ENCODE results near the gene CD2. TPM values are rescaled to one million over a fixed set of nuclear protein-coding genes. Genes with fewer than 3 reads are reported as not detected.

Gene CD2, protein sequence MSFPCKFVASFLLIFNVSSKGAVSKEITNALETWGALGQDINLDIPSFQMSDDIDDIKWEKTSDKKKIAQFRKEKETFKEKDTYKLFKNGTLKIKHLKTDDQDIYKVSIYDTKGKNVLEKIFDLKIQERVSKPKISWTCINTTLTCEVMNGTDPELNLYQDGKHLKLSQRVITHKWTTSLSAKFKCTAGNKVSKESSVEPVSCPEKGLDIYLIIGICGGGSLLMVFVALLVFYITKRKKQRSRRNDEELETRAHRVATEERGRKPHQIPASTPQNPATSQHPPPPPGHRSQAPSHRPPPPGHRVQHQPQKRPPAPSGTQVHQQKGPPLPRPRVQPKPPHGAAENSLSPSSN
- 1 to 10 TPM in 3 of 4 donors, under 1 TPM in 1; 0.38 to 5.2 (median 2.4) TPM for total RNA-seq

DNA sequence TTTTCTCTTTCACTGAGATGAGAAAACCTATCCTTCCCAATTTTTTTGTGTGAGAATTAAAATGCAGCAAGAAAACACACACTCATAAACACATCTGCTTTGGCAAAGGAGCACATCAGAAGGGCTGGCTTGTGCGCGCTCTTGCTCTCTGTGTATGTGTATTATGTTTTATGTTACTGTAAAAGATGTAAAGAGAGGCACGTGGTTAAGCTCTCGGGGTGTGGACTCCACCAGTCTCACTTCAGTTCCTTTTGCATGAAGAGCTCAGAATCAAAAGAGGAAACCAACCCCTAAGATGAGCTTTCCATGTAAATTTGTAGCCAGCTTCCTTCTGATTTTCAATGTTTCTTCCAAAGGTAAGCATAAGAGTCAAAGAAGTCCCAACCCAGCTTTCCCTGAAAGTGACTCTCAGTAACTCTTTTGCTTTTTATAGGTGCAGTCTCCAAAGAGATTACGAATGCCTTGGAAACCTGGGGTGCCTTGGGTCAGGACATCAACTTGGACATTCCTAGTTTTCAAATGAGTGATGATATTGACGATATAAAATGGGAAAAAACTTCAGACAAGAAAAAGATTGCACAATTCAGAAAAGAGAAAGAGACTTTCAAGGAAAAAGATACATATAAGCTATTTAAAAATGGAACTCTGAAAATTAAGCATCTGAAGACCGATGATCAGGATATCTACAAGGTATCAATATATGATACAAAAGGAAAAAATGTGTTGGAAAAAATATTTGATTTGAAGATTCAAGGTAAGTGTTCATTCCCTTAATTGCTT is at the start of gene CD2:
CD2 (plus strand) TSS at position 233 of the 780 bp plus-strand sequence; CDS start at position 296, 63 bp downstream.
- TF ChIP-seq, protein P1, sequence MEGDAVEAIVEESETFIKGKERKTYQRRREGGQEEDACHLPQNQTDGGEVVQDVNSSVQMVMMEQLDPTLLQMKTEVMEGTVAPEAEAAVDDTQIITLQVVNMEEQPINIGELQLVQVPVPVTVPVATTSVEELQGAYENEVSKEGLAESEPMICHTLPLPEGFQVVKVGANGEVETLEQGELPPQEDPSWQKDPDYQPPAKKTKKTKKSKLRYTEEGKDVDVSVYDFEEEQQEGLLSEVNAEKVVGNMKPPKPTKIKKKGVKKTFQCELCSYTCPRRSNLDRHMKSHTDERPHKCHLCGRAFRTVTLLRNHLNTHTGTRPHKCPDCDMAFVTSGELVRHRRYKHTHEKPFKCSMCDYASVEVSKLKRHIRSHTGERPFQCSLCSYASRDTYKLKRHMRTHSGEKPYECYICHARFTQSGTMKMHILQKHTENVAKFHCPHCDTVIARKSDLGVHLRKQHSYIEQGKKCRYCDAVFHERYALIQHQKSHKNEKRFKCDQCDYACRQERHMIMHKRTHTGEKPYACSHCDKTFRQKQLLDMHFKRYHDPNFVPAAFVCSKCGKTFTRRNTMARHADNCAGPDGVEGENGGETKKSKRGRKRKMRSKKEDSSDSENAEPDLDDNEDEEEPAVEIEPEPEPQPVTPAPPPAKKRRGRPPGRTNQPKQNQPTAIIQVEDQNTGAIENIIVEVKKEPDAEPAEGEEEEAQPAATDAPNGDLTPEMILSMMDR (IDR thresholded peaks at IDR 0.05; ENCODE audit: low read depth), result no peak

DNA sequence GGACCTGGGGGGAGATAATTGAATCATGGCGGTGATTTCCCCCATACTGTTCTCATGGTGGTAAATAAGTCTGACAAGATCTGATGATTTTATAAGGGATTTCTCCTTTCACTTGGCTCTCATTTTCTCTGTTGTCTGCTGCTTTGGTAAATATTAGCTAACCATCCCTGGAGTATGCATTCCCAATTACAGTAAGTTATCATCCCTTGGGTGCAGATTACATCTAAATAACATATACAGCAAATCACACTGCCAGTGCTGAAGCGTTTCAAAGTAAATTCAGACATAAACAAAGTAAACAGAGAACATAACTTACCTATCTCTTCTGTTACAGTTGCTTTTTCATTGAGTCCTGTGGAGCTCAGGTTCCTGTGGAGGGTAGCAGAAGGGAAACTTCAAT is 48.1 kb upstream of the CD2 start:
- TF ChIP-seq, protein P1 (IDR thresholded peaks at IDR 0.05; ENCODE audit: low read depth), result no peak

DNA sequence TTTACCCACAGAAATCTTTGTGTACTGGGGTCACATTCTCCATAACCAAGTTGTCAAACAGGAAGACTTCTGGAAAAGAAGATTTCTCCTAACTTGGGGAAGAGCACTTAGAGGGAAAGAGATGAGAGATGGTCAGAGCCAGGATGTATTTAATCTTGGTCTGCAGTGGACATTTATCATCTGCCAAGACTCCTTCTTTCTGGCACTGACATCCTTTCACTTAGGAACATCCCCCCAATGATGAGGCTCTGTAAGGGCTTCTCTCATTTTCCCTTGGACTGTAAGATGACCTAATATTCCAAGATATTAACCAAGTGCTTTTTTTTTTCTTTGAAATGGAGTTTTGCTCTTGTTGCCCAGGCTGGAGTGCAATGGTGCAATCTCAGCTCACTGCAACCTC is 47.4 kb upstream of the CD2 start:
- TF ChIP-seq, protein P1 (IDR thresholded peaks at IDR 0.05; ENCODE audit: low read depth), result no peak

DNA sequence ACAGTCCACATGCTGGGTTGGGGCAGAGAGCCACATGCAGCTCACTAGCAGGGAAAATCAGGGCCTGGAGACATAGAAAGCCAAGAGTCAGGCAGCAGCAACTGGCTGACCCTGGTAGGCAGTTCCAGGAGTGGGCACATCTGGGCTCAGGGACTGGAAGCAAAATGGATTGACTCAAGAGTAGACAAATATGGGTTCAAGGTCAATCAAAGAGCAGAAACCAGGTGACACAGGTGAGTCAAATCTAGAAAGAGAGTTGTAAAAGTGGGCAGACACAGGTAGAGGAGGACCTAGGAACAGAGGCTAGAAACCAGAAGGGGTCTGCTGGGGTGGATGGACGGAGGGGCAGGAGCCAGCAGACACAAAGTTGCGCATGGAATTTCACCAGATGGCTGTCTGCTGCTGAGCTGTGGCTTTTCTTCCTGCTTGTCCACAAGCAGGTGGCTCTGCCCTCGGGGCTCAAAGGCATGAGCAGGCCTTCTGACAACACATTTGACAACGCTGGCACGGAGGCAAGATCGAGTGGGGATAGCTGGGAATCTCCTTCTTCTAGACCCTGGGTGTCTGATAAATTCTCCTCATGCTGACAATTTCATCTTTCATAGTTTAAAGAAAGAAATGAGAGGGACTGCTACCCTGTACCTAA is 45.9 kb upstream of the CD2 start:
- TF ChIP-seq, protein P1 (IDR thresholded peaks at IDR 0.05; ENCODE audit: low read depth), result no peak

DNA sequence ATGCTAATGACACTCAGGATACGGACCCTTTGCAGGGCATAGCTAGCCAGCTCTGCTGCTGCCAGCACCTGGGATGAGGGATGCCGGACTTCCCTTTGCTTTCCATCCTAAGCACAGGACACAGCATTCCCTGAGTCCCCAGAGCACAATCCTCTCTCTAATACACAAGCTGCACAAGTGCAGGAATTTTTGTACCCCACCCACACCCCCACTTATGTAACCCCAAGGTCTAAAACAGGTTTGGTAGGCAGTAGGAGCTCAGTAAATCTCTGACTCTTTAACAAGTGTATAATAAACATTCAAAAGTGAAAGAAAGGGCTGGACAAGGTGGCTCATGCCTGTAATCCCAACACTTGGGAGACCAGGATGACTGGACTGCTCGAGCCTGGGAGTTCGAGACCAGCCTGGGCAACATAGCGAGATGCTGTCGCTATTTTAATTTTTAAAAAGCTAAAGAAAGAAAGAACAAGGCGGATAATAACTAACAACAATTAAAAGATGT is 44.5 kb upstream of the CD2 start:
- TF ChIP-seq, protein P1 (IDR thresholded peaks at IDR 0.05; ENCODE audit: low read depth), result no peak

DNA sequence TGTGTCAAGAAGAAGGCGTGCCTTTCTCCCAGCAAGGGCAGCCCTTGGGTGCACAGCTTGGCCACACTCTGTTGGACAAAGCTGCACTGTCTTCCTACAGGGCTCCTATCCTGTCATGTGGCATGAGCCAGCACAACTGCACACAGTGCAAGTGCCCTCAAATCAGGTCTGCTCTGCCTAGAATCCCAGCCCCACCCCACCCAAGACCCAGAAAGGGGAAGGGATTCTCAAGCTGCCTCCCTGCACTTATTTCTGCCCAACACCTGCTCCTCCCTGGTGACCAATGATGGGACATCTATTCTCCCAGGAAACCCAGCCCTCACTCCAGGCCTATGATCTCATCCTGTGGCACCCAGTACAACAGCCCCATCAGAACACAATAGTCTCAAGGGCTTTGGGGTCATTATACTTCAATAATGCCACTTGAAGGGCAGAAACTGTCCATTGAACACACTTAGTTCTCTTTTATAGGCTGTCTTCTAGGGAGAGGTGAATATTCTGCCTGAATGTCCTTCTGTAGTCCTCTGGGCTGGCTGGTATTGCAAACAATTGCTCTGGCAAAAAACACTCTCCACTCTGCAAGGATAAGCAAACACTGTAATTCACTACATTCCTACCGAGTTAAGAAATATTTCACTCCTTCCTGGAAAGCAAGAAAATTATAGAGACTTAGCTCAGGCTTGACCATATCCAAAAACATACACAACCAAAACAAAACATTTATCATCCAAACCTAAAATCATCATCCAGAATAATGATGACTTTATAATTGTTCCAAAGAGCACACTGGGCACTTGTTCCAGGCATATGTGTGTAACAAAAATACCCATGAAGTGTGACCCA is 43.6 kb upstream of the CD2 start:
- TF ChIP-seq, protein P1 (IDR thresholded peaks at IDR 0.05; ENCODE audit: low read depth), result no peak

All from subcutaneous adipose tissue (tissue), 4 donors.